Measurements from ENCODE around the gene MET. TPM values are rescaled to one million over a fixed set of nuclear protein-coding genes. Genes with fewer than 3 reads are reported as not detected.
"Not testable (repeated sequence)": the region's sequence is repeated elsewhere in the genome, so short reads cannot be mapped to it uniquely, and the experiment has no call there.

MET gene
- polyA plus RNA-seq, 2 of the 4 experiments (the other 2 are of a cell fraction): 72.3 to 165 TPM

GRCh38 chr7:116754186-116754585, 82.2 kb downstream of the MET start:
- TF ChIP-seq FOXS1 (CRISPR knock-in tag; IDR thresholded peaks at IDR 0.05) (no peak), KDM5A (IDR thresholded peaks at IDR 0.05) (no peak), PHF8 (IDR thresholded peaks at IDR 0.05; ENCODE audit: borderline replicate concordance, low read depth) (no peak), EHF (CRISPR knock-in tag; IDR thresholded peaks at IDR 0.05) (no peak), MAFK (IDR thresholded peaks at IDR 0.05; ENCODE audit: partially characterized antibody) (no peak), CBX2 (IDR thresholded peaks at IDR 0.05; ENCODE audit: borderline replicate concordance, low read depth) (no peak), RARB (CRISPR knock-in tag; IDR thresholded peaks at IDR 0.05) (no peak), HES2 (IDR thresholded peaks at IDR 0.05) (no peak), HEYL (CRISPR knock-in tag; IDR thresholded peaks at IDR 0.05) (no peak), HDAC2 (IDR thresholded peaks at IDR 0.05) (no peak), FOSB (CRISPR knock-in tag; IDR thresholded peaks at IDR 0.05) (no peak), BCL3 (IDR thresholded peaks at IDR 0.05) (no peak), KDM1A (IDR thresholded peaks at IDR 0.05; ENCODE audit: low read depth) (no peak), TFCP2L1 (CRISPR knock-in tag; IDR thresholded peaks at IDR 0.05) (no peak), CHD2 (IDR thresholded peaks at IDR 0.05; ENCODE audit: low read length, partially characterized antibody) (no peak), ZFP36 (IDR thresholded peaks at IDR 0.05; ENCODE audit: borderline replicate concordance, partially characterized antibody) (no peak), ZNF302 (CRISPR knock-in tag; IDR thresholded peaks at IDR 0.05) (no peak)
- TF ChIP-seq, protein P1, sequence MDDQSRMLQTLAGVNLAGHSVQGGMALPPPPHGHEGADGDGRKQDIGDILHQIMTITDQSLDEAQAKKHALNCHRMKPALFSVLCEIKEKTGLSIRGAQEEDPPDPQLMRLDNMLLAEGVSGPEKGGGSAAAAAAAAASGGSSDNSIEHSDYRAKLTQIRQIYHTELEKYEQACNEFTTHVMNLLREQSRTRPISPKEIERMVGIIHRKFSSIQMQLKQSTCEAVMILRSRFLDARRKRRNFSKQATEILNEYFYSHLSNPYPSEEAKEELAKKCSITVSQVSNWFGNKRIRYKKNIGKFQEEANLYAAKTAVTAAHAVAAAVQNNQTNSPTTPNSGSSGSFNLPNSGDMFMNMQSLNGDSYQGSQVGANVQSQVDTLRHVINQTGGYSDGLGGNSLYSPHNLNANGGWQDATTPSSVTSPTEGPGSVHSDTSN (IDR thresholded peaks at IDR 0.05): no peak
- no peak for FAIRE-seq
- H3K27ac ChIP-seq: no peak overlapping the region
- peaks cover 4% of the 10 kb centered on the region; the same call in 2 of the 3 replicates for H3K9me3 ChIP-seq
- ChIA-PET POLR2A (no interaction called here), CTCF (interaction anchor here (1.2 kb wide), 1 partner anchor 162 kb away, joined by 3 read pairs; no protein-coding TSS in a partner anchor)
- no peaks in the 10 kb centered on the region for H3K4me1 ChIP-seq
- WGBS (ENCODE audit: missing lambda C conversion rate): 94% methylated on average over 4 of the region's 4 CpGs
- no peak overlapping the region for H3K4me3 ChIP-seq
- no peak overlapping the region for H3K4me2 ChIP-seq
- DNase-seq (ENCODE audit: low read depth in 1 of 2, low spot score in 1 of 2): no peak
- no peak for ATAC-seq

GRCh38 chr7:116757283-116757682, 85.3 kb downstream of the MET start:
- ChIA-PET CTCF (no interaction called here), POLR2A (no interaction called here)
- FAIRE-seq (no peak), DNase-seq (ENCODE audit: low read depth in 1 of 2, low spot score in 1 of 2) (no peak), ATAC-seq (no peak)
- 96% methylated on average over 4 of the region's 4 CpGs for WGBS (ENCODE audit: missing lambda C conversion rate)
- no peak overlapping the region for H3K27ac ChIP-seq
- H3K4me3 ChIP-seq: no peak overlapping the region
- no peak overlapping the region for H3K4me2 ChIP-seq
- no peaks in the 10 kb centered on the region for H3K9me3 ChIP-seq
- H3K4me1 ChIP-seq: no peaks in the 10 kb centered on the region
- TF ChIP-seq HDAC2 (IDR thresholded peaks at IDR 0.05) (no peak), CHD4 (IDR thresholded peaks at IDR 0.05; ENCODE audit: borderline replicate concordance) (no peak), NPAS2 (CRISPR knock-in tag; IDR thresholded peaks at IDR 0.05; ENCODE audit: borderline replicate concordance) (no peak), ELK1 (IDR thresholded peaks at IDR 0.05; ENCODE audit: low read depth, low read length) (no peak), CBX8 (IDR thresholded peaks at IDR 0.05) (no peak), E2F6 (IDR thresholded peaks at IDR 0.05; ENCODE audit: borderline replicate concordance, low read depth) (no peak), RARB (CRISPR knock-in tag; IDR thresholded peaks at IDR 0.05) (no peak), JUN (IDR thresholded peaks at IDR 0.05) (no peak), CBX2 (IDR thresholded peaks at IDR 0.05; ENCODE audit: borderline replicate concordance, low read depth) (no peak), RFX5 (IDR thresholded peaks at IDR 0.05) (no peak), NR3C1 (IDR thresholded peaks at IDR 0.05) (no peak), SMC3 (IDR thresholded peaks at IDR 0.05) (no peak), EP300 (IDR thresholded peaks at IDR 0.05) (no peak), EHF (CRISPR knock-in tag; IDR thresholded peaks at IDR 0.05) (no peak), PHF8 (IDR thresholded peaks at IDR 0.05; ENCODE audit: borderline replicate concordance, low read depth) (no peak), ZFP36 (IDR thresholded peaks at IDR 0.05; ENCODE audit: borderline replicate concordance, partially characterized antibody) (no peak)

- H3K27ac ChIP-seq; H3K4me3 ChIP-seq; POLR2A ChIA-PET; ATAC-seq; H3K4me2 ChIP-seq; DNase-seq (ENCODE audit: low read depth in 1 of 2, low spot score in 1 of 2); H3K4me1 ChIP-seq; FAIRE-seq; H3K9me3 ChIP-seq: not testable (repeated sequence)
- 89% methylated on average over 5 of the region's 5 CpGs for WGBS (ENCODE audit: missing lambda C conversion rate)
- CTCF ChIA-PET: interaction anchor here (1.6 kb wide), 1 partner anchor 44 kb away, joined by 3 read pairs; no protein-coding TSS in a partner anchor
Observed at GRCh38 chr7:116759642-116760041, 87.6 kb downstream of the MET start.

All from A549 (cell line).